Measurements from ENCODE around the gene TM6SF1. TPM values are rescaled to one million over a fixed set of nuclear protein-coding genes. Genes with fewer than 3 reads are reported as not detected.

TM6SF1 gene
- total and polyA plus RNA-seq, 2 of the 8 experiments (the other 6 are each of a cell fraction or from before 2014, with no cell fraction given), result 0.74 to 1.0 TPM

- H3K23me2 ChIP-seq (ENCODE audit: low read depth, low read length), result no peaks in the 10 kb centered on the region
- POLR2A ChIA-PET (ENCODE audit: partially characterized antibody), result no interaction called here
- H3K36me3 ChIP-seq (ENCODE audit: control insufficient read depth in 2 of 4, insufficient read depth in 4 of 4, low read length in 3 of 4), result peaks cover 4 to 43% (median 22%) of the 10 kb centered on the region in 4 experiments; a peak in 7 of 8 replicates
- H2AK5ac ChIP-seq (ENCODE audit: low read depth, low read length), result no peak overlapping the region
- H3K18ac ChIP-seq (ENCODE audit: extremely low read depth, low read length), result no peak overlapping the region
- no peak overlapping the region for H3K4me2 ChIP-seq (ENCODE audit: insufficient read depth in 1 of 2, low read depth in 2 of 2, low read length in 2 of 2)
- no peaks in the 10 kb centered on the region for H3K4me1 ChIP-seq (replicated peaks in 1 of 4; ENCODE audit: control insufficient read depth in 3 of 4, insufficient read depth in 4 of 4, low read length in 3 of 4)
- H3K27me3 ChIP-seq (replicated peaks in 1 of 4; ENCODE audit: control insufficient read depth in 3 of 4, extremely low read depth in 1 of 4, insufficient read depth in 3 of 4, low read length in 3 of 4), result no peaks in the 10 kb centered on the region
- H2BK15ac ChIP-seq (ENCODE audit: low read length), result no peak overlapping the region
- no peak overlapping the region for H3K14ac ChIP-seq (ENCODE audit: insufficient read length)
- no peak overlapping the region for H2BK5ac ChIP-seq (ENCODE audit: low read depth, low read length)
- no peaks in the 10 kb centered on the region for H3K79me2 ChIP-seq (ENCODE audit: control insufficient read depth in 1 of 2, insufficient read depth in 2 of 2, low read length in 2 of 2)
- CTCF ChIA-PET (ENCODE audit: partially characterized antibody), result interaction anchor here (1.7 kb wide), 1 partner anchor 13 kb away, joined by 3 read pairs; no protein-coding TSS in a partner anchor
- TF ChIP-seq SUZ12 (IDR thresholded peaks at IDR 0.05; ENCODE audit: low read length) (no peak), SRF (IDR thresholded peaks at IDR 0.05; ENCODE audit: low read depth, low read length) (peak; percentile 40; the same call in 1 of the 2 replicates)
- H2BK120ac ChIP-seq (replicated peaks; ENCODE audit: low read depth, low read length), result no peak overlapping the region
- no peak overlapping the region for H3K9ac ChIP-seq (replicated peaks in 1 of 4; ENCODE audit: extremely low read depth in 1 of 4, low read depth in 3 of 4, low read length in 3 of 4)
- no peak overlapping the region for H2AFZ ChIP-seq (ENCODE audit: low read length)
- DNase-seq (ENCODE audit: low read depth in 1 of 2, low spot score in 2 of 2), result no peak
- no peak for FAIRE-seq
- WGBS, 2 experiments (ENCODE audit: extremely low coverage in 1 of 2, insufficient coverage in 1 of 2, insufficient read length in 1 of 2, insufficient replicate concordance in 2 of 2, low coverage in 1 of 2, low lambda C conversion rate in 2 of 2, missing lambda C conversion rate in 1 of 2), result 64% methylated on average over 1 of the region's 1 CpG; no CpG with 5 or more reads in 1 of the 2 experiments
- no peak overlapping the region for H4K8ac ChIP-seq (ENCODE audit: extremely low read depth, insufficient read depth, low read length)
- H2BK20ac ChIP-seq (ENCODE audit: low read length), result no peak overlapping the region
- H4K5ac ChIP-seq (ENCODE audit: insufficient read length, low read depth, low read length), result no peak overlapping the region
- no peaks in the 10 kb centered on the region; the same call in none of the 2 replicates for H3K79me1 ChIP-seq (ENCODE audit: low read depth, low read length)
- no peaks in the 10 kb centered on the region for H4K20me1 ChIP-seq (replicated peaks in 1 of 2; ENCODE audit: control insufficient read depth in 1 of 2, insufficient read depth in 2 of 2, low read length in 2 of 2)
- H3K27ac ChIP-seq (ENCODE audit: low read depth, low read length), result no peak overlapping the region
- H4K91ac ChIP-seq (replicated peaks; ENCODE audit: insufficient read length, low read length), result no peak overlapping the region
- no peak overlapping the region for H3K56ac ChIP-seq (replicated peaks; ENCODE audit: insufficient read length, low read depth, low read length)
- H3K9me3 ChIP-seq (ENCODE audit: insufficient read depth in 2 of 2, low read depth in 1 of 2, low read length in 1 of 2), result no peaks in the 10 kb centered on the region
- H3K4me3 ChIP-seq (ENCODE audit: extremely low read depth in 1 of 4, insufficient read depth in 2 of 4, low read depth in 3 of 4, low read length in 4 of 4), result no peak overlapping the region
- no peak overlapping the region for H3K4ac ChIP-seq (replicated peaks; ENCODE audit: insufficient read length, low read depth, low read length)
- no peak overlapping the region for H3K23ac ChIP-seq (ENCODE audit: insufficient read length)
- H2BK12ac ChIP-seq (ENCODE audit: low read depth, low read length), result no peak overlapping the region
These were observed 48.5 kb downstream of the TM6SF1 start for GRCh38 chr15:83155942-83156341.

All from H1 (cell line).